Mesenchymal stem cell (in vitro differentiated cells and primary cell): ENCODE data around the gene FBXW2.
"Not testable (repeated sequence)": the region's sequence is repeated elsewhere in the genome, so short reads cannot be mapped to it uniquely, and the experiment has no call there.

Experiments
- DNase-seq: peaks from one replicate; pipeline ENCODE4 v3.0.0-alpha.2; 2013
- H2AFZ ChIP-seq: one replicate; pipeline ENCODE4 v1.6.1; 2013; ENCODE audit warnings: low read depth, mild to moderate bottlenecking, control low read depth, inconsistent platforms, low read length, moderate library complexity
- H2AK5ac ChIP-seq: 2 replicates; pipeline ENCODE4 v1.6.1; 2013; ENCODE audit warnings: low read length, moderate library complexity, mild to moderate bottlenecking, inconsistent platforms; ENCODE audit not compliant: severe bottlenecking
- H2BK120ac ChIP-seq: one replicate; pipeline ENCODE4 v1.6.1; 2013; ENCODE audit warnings: low read depth, mild to moderate bottlenecking, inconsistent platforms, low read length, moderate library complexity
- H2BK12ac ChIP-seq, 2 experiments: one replicate each; pipeline ENCODE4 v1.6.1; 2013; ENCODE audit warnings: inconsistent platforms in 2 of 2, low read length in 2 of 2, mild to moderate bottlenecking in 2 of 2, moderate library complexity in 2 of 2, control low read depth in 1 of 2
- H2BK15ac ChIP-seq: one replicate; pipeline ENCODE4 v1.6.1; 2013; ENCODE audit warnings: mild to moderate bottlenecking, low read depth, inconsistent platforms; ENCODE audit not compliant: poor library complexity, severe bottlenecking
- H2BK5ac ChIP-seq: 2 replicates; pipeline ENCODE4 v1.6.1; 2013; ENCODE audit warnings: low read depth, mild to moderate bottlenecking, low read length, control low read depth, inconsistent platforms; ENCODE audit not compliant: poor library complexity, severe bottlenecking
- H3K14ac ChIP-seq, 2 experiments: one replicate each; pipeline ENCODE4 v1.6.1; 2013; ENCODE audit warnings: inconsistent platforms in 2 of 2, low read length in 2 of 2, control low read depth in 1 of 2, mild to moderate bottlenecking in 1 of 2, moderate library complexity in 1 of 2
- H3K18ac ChIP-seq, 2 experiments: one replicate each; pipeline ENCODE4 v1.6.1; 2013; ENCODE audit warnings: inconsistent platforms in 2 of 2, low read length in 2 of 2, control low read depth in 1 of 2, low read depth in 1 of 2, mild to moderate bottlenecking in 1 of 2
- H3K23ac ChIP-seq, 2 experiments: one replicate each; pipeline ENCODE4 v1.6.1; 2013; ENCODE audit warnings: inconsistent platforms in 2 of 2, low read length in 2 of 2, mild to moderate bottlenecking in 2 of 2, moderate library complexity in 2 of 2, control low read depth in 1 of 2
- H3K27ac ChIP-seq: 2 replicates; pipeline ENCODE4 v1.5.1; 2013; ENCODE audit warnings: mild to moderate bottlenecking, moderate library complexity, low read length, control low read depth, inconsistent platforms; ENCODE audit not compliant: poor library complexity, severe bottlenecking
- H3K27me3 ChIP-seq, 2 experiments: 2 replicates each; pipeline versions ENCODE4 v1.6.1 to v1.7.0; 2013; ENCODE audit warnings: low read length in 2 of 2, mild to moderate bottlenecking in 2 of 2, moderate library complexity in 2 of 2, control low read depth in 1 of 2, inconsistent platforms in 1 of 2; ENCODE audit not compliant: control insufficient read depth in 1 of 2, insufficient read depth in 1 of 2
- H3K36me3 ChIP-seq, 2 experiments: 2 replicates each; pipeline versions ENCODE4 v1.6.1 to v1.7.0; 2013; ENCODE audit warnings: low read length in 2 of 2, control low read depth in 1 of 2, inconsistent platforms in 1 of 2, low read depth in 1 of 2, mild to moderate bottlenecking in 1 of 2; ENCODE audit not compliant: insufficient read depth in 2 of 2, control insufficient read depth in 1 of 2
- H3K4ac ChIP-seq, 2 experiments: one replicate each; pipeline ENCODE4 v1.6.1; 2013; ENCODE audit warnings: inconsistent platforms in 2 of 2, low read length in 2 of 2, mild to moderate bottlenecking in 2 of 2, moderate library complexity in 2 of 2, control low read depth in 1 of 2, low read depth in 1 of 2
- H3K4me1 ChIP-seq: 2 replicates; pipeline ENCODE4 v1.6.1; 2013; ENCODE audit warnings: low read depth, low read length, control low read depth; ENCODE audit not compliant: control insufficient read depth, insufficient read depth
- H3K4me2 ChIP-seq: 2 replicates; pipeline ENCODE4 v1.6.1; 2013; ENCODE audit warnings: low read length, mild to moderate bottlenecking, inconsistent platforms; ENCODE audit not compliant: poor library complexity, severe bottlenecking
- H3K4me3 ChIP-seq, 2 experiments: 2 replicates each; pipeline versions ENCODE4 v1.5.1 to v1.7.0; 2013; ENCODE audit warnings: low read length in 2 of 2, mild to moderate bottlenecking in 2 of 2, control low read depth in 1 of 2, low read depth in 1 of 2; ENCODE audit not compliant: insufficient read depth in 1 of 2
- H3K79me1 ChIP-seq: replicated peaks from 2 replicates; pipeline ENCODE4 v1.6.1; 2013; ENCODE audit warnings: mild to moderate bottlenecking, control low read depth, low read length, inconsistent platforms; ENCODE audit not compliant: poor library complexity, severe bottlenecking
- H3K9ac ChIP-seq: 2 replicates; pipeline ENCODE4 v1.7.0; 2013; ENCODE audit warnings: mild to moderate bottlenecking, low read length, moderate library complexity
- H3K9me3 ChIP-seq: 2 replicates; pipeline ENCODE4 v1.7.0; 2013; ENCODE audit warnings: mild to moderate bottlenecking, low read length; ENCODE audit not compliant: control insufficient read depth
- H4K8ac ChIP-seq: one replicate; pipeline ENCODE4 v1.6.1; 2013; ENCODE audit warnings: inconsistent platforms, mild to moderate bottlenecking, low read length, moderate library complexity
- H4K91ac ChIP-seq: one replicate; pipeline ENCODE4 v1.6.1; 2013; ENCODE audit warnings: mild to moderate bottlenecking, low read length, inconsistent platforms
- WGBS: methylation state at CpG from one replicate; pipeline ENCODE4 v1.1.7; 2013; ENCODE audit warnings: mixed read lengths; 5-methylcytosine and 5-hydroxymethylcytosine counted together

FBXW2 gene

DNA sequence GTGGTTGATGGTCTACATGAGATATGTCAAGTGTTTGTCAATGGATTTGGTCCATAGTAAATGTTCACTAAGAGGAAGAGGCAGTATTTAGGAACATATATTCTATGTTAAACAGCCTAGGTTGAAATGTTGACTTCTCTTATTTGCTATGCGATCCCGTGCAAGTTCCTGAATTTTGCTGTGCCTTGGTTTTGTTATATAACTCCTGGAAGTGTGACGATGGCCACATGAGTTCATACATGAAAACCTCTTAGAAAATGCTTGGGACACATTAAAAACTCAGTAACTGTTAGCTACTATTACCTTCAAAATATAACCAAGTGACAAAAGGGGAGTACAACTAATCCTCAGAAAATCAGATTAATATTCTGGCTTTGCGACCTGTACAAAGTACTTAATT is 21.9 kb upstream of the FBXW2 start:
- Histone ChIP-seq H4K91ac (no peak overlapping the region), H3K18ac (no peak overlapping the region), H3K23ac (no peak overlapping the region), H3K4me2 (no peak overlapping the region), H3K4me3 (no peak overlapping the region), H3K27me3 (no peaks in the 10 kb centered on the region), H2BK12ac (no peak overlapping the region), H2AFZ (no peak overlapping the region), H3K36me3 (peaks cover 14 to 55% of the 10 kb centered on the region in 2 experiments), H3K27ac (no peak overlapping the region), H3K4me1 (no peaks in the 10 kb centered on the region), H2AK5ac (no peak overlapping the region), H3K9ac (no peak overlapping the region), H4K8ac (no peak overlapping the region), H3K9me3 (no peaks in the 10 kb centered on the region), H2BK5ac (no peak overlapping the region), H3K14ac (no peak overlapping the region), H2BK15ac (no peak overlapping the region), H3K4ac (no peak overlapping the region), H2BK120ac (no peak overlapping the region), H3K79me1 (no peaks in the 10 kb centered on the region)
- no peak for DNase-seq
- 100% methylated on average over 4 of the region's 4 CpGs for WGBS

DNA sequence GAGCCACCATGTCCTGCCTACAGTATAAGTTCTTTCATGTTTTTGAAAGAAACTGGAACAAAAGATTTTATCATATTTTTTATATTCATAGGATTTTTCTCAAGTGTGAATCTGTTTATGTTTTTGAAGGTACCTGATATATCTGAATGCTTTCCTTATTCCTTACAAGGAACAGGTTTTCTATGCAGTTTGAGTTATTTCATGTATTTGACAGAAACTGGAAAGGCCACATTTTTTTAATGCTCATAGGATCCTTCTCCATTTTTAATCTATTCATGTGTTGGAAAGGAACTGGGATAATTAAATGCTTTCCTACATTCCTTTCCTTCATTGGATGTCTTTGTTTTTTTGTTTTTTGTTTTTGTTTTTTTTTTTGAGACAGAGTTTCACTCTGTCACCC is 15.7 kb upstream of the FBXW2 start:
- H2BK5ac ChIP-seq = no peak overlapping the region
- no peak overlapping the region for H2BK15ac ChIP-seq
- H3K4me3 ChIP-seq = no peak overlapping the region
- no peak overlapping the region for H3K18ac ChIP-seq
- H3K23ac ChIP-seq = no peak overlapping the region
- H3K9ac ChIP-seq = no peak overlapping the region
- no peak overlapping the region for H2BK120ac ChIP-seq
- H2AK5ac ChIP-seq = no peak overlapping the region
- H3K4me2 ChIP-seq = no peak overlapping the region
- H3K79me1 ChIP-seq = no peaks in the 10 kb centered on the region
- H4K91ac ChIP-seq = no peak overlapping the region
- no peaks in the 10 kb centered on the region for H3K4me1 ChIP-seq
- no peak overlapping the region for H3K4ac ChIP-seq
- no peak overlapping the region for H2BK12ac ChIP-seq
- H3K36me3 ChIP-seq = peaks cover 0 to 3% of the 10 kb centered on the region in 2 experiments
- no peak overlapping the region for H3K14ac ChIP-seq
- H2AFZ ChIP-seq = no peak overlapping the region
- H3K27ac ChIP-seq = no peak overlapping the region
- H4K8ac ChIP-seq = no peak overlapping the region
- no peak for DNase-seq
- H3K9me3 ChIP-seq = peaks cover 39% of the 10 kb centered on the region
- no peaks in the 10 kb centered on the region for H3K27me3 ChIP-seq

DNA sequence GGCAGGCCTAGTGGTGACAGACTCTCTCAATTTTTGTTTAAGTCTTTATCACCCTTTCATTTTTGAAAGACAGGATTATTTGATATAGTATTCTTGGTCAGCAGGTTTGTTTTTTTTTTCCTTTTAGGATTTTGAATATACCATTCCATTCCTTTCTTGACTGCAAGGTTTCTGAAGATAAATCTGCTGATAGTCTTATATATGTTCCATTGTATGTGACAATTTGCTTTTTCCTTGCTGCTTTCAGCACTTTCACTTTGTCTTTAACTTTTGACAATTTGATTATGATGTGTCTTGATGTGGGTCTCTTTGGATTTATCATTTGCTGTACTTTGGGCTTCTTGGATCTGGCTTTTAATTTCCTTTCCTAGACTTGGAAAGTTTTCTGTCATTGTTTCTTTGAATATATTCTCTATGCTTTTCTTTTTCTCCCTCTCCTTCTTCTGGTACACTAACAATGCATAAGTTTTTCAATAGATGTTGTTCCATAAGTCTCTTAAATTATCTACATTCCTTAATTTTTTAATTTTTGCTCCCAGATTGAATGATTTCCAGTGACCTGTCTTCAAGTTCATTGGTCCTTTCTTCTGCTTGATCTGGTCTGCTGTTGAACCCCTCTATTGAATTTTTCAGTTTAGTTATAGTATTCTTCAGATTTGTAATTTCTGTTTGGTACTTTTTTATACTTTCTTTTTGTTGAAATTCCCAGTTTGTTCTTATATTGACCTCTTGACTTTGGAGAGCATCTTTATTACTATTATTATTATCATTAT is 14.6 kb upstream of the FBXW2 start:
- no peak overlapping the region for H2BK120ac ChIP-seq
- no peak overlapping the region for H4K8ac ChIP-seq
- no peak overlapping the region for H3K27ac ChIP-seq
- no peak overlapping the region for H3K14ac ChIP-seq
- DNase-seq = no peak
- no peaks in the 10 kb centered on the region for H3K27me3 ChIP-seq
- peaks cover 0 to 3% of the 10 kb centered on the region in 2 experiments for H3K36me3 ChIP-seq
- no peak overlapping the region for H3K4ac ChIP-seq
- H3K23ac ChIP-seq = no peak overlapping the region
- no peaks in the 10 kb centered on the region for H3K79me1 ChIP-seq
- H2BK15ac ChIP-seq = no peak overlapping the region
- no peak overlapping the region for H2AFZ ChIP-seq
- H2BK12ac ChIP-seq = no peak overlapping the region
- no peak overlapping the region for H3K9ac ChIP-seq
- no peak overlapping the region for H4K91ac ChIP-seq
- H2AK5ac ChIP-seq = no peak overlapping the region
- no peak overlapping the region for H3K4me3 ChIP-seq
- no peaks in the 10 kb centered on the region for H3K4me1 ChIP-seq
- H3K4me2 ChIP-seq = no peak overlapping the region
- H2BK5ac ChIP-seq = no peak overlapping the region
- peaks cover 39% of the 10 kb centered on the region for H3K9me3 ChIP-seq
- H3K18ac ChIP-seq = no peak overlapping the region

GRCh38 chr9:120804784-120805363 is 11.7 kb upstream of the FBXW2 start:
- H3K27me3 ChIP-seq, H3K23ac ChIP-seq, H3K18ac ChIP-seq, H2BK15ac ChIP-seq, H3K14ac ChIP-seq, H3K36me3 ChIP-seq, H2AFZ ChIP-seq, H3K4me1 ChIP-seq, H3K9ac ChIP-seq, H4K8ac ChIP-seq, H3K27ac ChIP-seq, H2BK5ac ChIP-seq, H3K4me2 ChIP-seq, H2BK12ac ChIP-seq, H4K91ac ChIP-seq, H3K79me1 ChIP-seq, H3K4ac ChIP-seq, H2AK5ac ChIP-seq, DNase-seq, H3K4me3 ChIP-seq, H2BK120ac ChIP-seq: not testable (repeated sequence)
- H3K9me3 ChIP-seq = peaks cover 38% of the 10 kb centered on the region
- 89% methylated on average over 3 of the region's 3 CpGs for WGBS
